GM12801 (cell line): ENCODE results near the gene NDUFB10.

Experiments used
- CTCF ChIP-seq: IDR thresholded peaks from one replicate; pipeline ENCODE4 v1.5.1; 2011; ENCODE audit warnings: control low read depth; ENCODE audit not compliant: insufficient read length; ENCODE audit errors: extremely low read depth

The NDUFB10 gene

GRCh38 chr16:1960665-1961630 lies 1.6 kb downstream of the NDUFB10 start:
- TF ChIP-seq CTCF = no peak

- TF ChIP-seq CTCF = no peak
Measured at GRCh38 chr16:1961651-1962067, 2.3 kb downstream of the NDUFB10 start.

- TF ChIP-seq CTCF = no peak
Measured at GRCh38 chr16:1963806-1964505, 4.6 kb downstream of the NDUFB10 start.

- TF ChIP-seq CTCF = no peak
Measured at GRCh38 chr16:1964506-1965395, 5.4 kb downstream of the NDUFB10 start, which contains the start of gene RPS2. Gene RPS2 (minus strand): TSS chr16:1964826. CDS start chr16:1964625, 201 bp downstream.

GRCh38 chr16:1965396-1966001 lies 6.2 kb downstream of the NDUFB10 start:
- TF ChIP-seq CTCF = no peak

- TF ChIP-seq CTCF = no peak
Measured at GRCh38 chr16:1966460-1966859, 7.1 kb downstream of the NDUFB10 start, which contains the start of gene RNF151. Gene RNF151 (plus strand): TSS chr16:1966856. CDS start chr16:1966882, 26 bp downstream.
